Measurements from ENCODE around the gene WDR45B. TPM values are rescaled to one million over a fixed set of nuclear protein-coding genes. Genes with fewer than 3 reads are reported as not detected.

Gene WDR45B
- total RNA-seq, 2 donors from 2014 or later: 75.3 to 79.1 TPM

- Histone ChIP-seq H3K27me3 (ENCODE audit: control insufficient read depth, insufficient read depth, low read length, poor library complexity, severe bottlenecking) (no peaks in the 10 kb centered on the region), H3K4me1 (ENCODE audit: control insufficient read depth, insufficient read depth, low read length) (no peaks in the 10 kb centered on the region), H3K36me3 (ENCODE audit: control insufficient read depth, insufficient read depth, low read length) (no peaks in the 10 kb centered on the region), H3K9ac (ENCODE audit: extremely low read depth, low read length, poor library complexity, severe bottlenecking) (no peak overlapping the region), H3K4me3 (ENCODE audit: low read length) (no peak overlapping the region), H3K9me3 (ENCODE audit: control insufficient read depth, low read length) (no peaks in the 10 kb centered on the region), H3K27ac (ENCODE audit: low read depth, low read length) (no peak overlapping the region)
- H3K4me3 Mint-ChIP-seq: no peak overlapping the region
- no peak overlapping the region for H3K27ac Mint-ChIP-seq
- H3K9me3 Mint-ChIP-seq: no peaks in the 10 kb centered on the region
- H3K36me3 Mint-ChIP-seq (ENCODE audit: low read depth): no peaks in the 10 kb centered on the region
- no peaks in the 10 kb centered on the region for H3K4me1 Mint-ChIP-seq
- no peak for TF ChIP-seq CTCF (conservative IDR thresholded peaks at IDR 0.05)
- WGBS, 2 experiments (ENCODE audit: insufficient coverage in 1 of 2, insufficient read length in 1 of 2): 91% methylated on average over 14 to 20 of the region's 20 CpGs
- no peak for DNase-seq
- no peaks in the 10 kb centered on the region for H3K27me3 Mint-ChIP-seq (ENCODE audit: insufficient read depth)
These were observed 26.6 kb upstream of the WDR45B start for GRCh38 chr17:82674656-82675475.

DNA sequence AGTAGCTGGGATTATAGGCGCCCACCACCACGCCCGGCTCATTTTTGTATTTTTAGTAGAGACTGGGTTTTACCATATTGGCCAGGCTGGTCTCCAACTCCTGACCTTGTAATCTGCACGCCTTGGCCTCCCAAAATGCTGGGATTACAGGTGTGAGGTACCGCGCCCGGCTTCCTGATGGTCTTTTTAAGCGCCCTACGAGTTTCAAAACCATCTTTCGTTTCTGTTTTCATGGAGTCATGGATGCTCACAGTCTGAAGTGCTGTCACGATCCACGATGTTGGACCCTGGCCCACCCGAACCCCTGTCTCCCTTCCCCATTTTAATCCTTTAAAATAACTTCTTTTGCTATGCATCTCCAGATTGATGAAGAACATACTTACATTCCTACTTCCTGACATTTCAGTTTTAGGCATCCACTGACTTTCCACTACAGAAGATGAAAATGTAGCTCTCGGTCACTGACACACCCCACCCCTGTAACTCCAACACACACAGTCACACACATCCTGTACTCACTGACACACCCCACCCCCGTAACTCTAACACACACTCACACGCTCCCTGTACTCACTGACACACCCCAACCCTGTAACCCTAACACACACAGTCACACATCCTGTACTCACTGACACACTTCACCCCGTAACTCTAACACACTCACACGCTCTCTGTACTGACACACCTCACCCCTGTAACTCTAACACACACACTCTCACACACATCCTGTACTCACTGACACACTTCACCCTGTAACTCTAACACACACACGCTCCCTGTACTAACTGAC is 22.6 kb upstream of the WDR45B start:
- Histone ChIP-seq H3K4me1 (ENCODE audit: control insufficient read depth, insufficient read depth, low read length) (no peaks in the 10 kb centered on the region), H3K27ac (ENCODE audit: low read depth, low read length) (no peak overlapping the region), H3K4me3 (ENCODE audit: low read length) (no peak overlapping the region), H3K9me3 (ENCODE audit: control insufficient read depth, low read length) (no peaks in the 10 kb centered on the region), H3K27me3 (ENCODE audit: control insufficient read depth, insufficient read depth, low read length, poor library complexity, severe bottlenecking) (no peaks in the 10 kb centered on the region), H3K9ac (ENCODE audit: extremely low read depth, low read length, poor library complexity, severe bottlenecking) (no peak overlapping the region), H3K36me3 (ENCODE audit: control insufficient read depth, insufficient read depth, low read length) (no peaks in the 10 kb centered on the region)
- Mint-ChIP-seq H3K4me1 (peaks cover 5% of the 10 kb centered on the region), H3K27ac (no peak overlapping the region), H3K4me3 (no peak overlapping the region), H3K9me3 (no peaks in the 10 kb centered on the region), H3K36me3 (ENCODE audit: low read depth) (no peaks in the 10 kb centered on the region), H3K27me3 (ENCODE audit: insufficient read depth) (no peaks in the 10 kb centered on the region)
- no peak for DNase-seq
- 91 to 95% methylated on average over 15 to 18 of the region's 19 CpGs for WGBS, 2 experiments (ENCODE audit: insufficient coverage in 1 of 2, insufficient read length in 1 of 2)
- TF ChIP-seq CTCF (conservative IDR thresholded peaks at IDR 0.05): no peak

- H3K9me3 Mint-ChIP-seq: no peaks in the 10 kb centered on the region
- Histone ChIP-seq H3K27ac (ENCODE audit: low read depth, low read length) (no peak overlapping the region), H3K9ac (ENCODE audit: extremely low read depth, low read length, poor library complexity, severe bottlenecking) (no peak overlapping the region), H3K36me3 (ENCODE audit: control insufficient read depth, insufficient read depth, low read length) (no peaks in the 10 kb centered on the region), H3K4me3 (ENCODE audit: low read length) (no peak overlapping the region), H3K27me3 (ENCODE audit: control insufficient read depth, insufficient read depth, low read length, poor library complexity, severe bottlenecking) (no peaks in the 10 kb centered on the region), H3K4me1 (ENCODE audit: control insufficient read depth, insufficient read depth, low read length) (no peaks in the 10 kb centered on the region), H3K9me3 (ENCODE audit: control insufficient read depth, low read length) (no peaks in the 10 kb centered on the region)
- WGBS, 2 experiments (ENCODE audit: insufficient coverage in 1 of 2, insufficient read length in 1 of 2): 43 to 55% methylated on average over 15 to 20 of the region's 20 CpGs
- no peak overlapping the region for H3K4me3 Mint-ChIP-seq
- peak overlapping the region; percentile 54 for H3K27ac Mint-ChIP-seq
- H3K4me1 Mint-ChIP-seq: peaks cover 9% of the 10 kb centered on the region
- peak; percentile 88 for TF ChIP-seq CTCF (conservative IDR thresholded peaks at IDR 0.05)
- peak; percentile 94 for DNase-seq
- H3K36me3 Mint-ChIP-seq (ENCODE audit: low read depth): no peaks in the 10 kb centered on the region
- H3K27me3 Mint-ChIP-seq (ENCODE audit: insufficient read depth): no peaks in the 10 kb centered on the region
These were observed 20.4 kb upstream of the WDR45B start for GRCh38 chr17:82668631-82669099.
